ENCODE measurements around the gene LAMA3. TPM values are rescaled to one million over a fixed set of nuclear protein-coding genes. Genes with fewer than 3 reads are reported as not detected.

LAMA3 gene
- total and polyA plus RNA-seq, 2 of the 13 experiments (the other 11 are each of a cell fraction or from before 2014, with no cell fraction given): 0.45 to 2.2 TPM

DNA sequence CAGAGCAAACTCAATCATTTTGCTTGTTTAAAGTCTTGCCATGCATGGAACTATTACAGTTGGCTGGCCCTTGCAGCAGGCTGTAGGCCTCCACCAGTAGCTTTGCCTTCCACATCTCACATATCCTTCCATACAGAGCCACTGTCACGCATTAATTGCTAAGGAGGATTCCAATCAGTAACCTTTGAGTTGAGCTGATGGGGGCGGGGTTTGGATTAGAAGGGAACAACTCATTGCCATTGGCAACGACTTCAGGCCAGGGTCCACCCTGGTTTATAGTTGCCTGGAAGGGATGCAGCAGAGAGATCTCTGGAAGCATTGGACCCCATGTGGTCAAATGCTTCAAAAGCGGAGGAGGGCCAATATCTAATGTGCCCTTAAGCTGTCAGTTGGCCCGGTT lies 262.0 kb downstream of the LAMA3 start (continued):
- no peak for TF ChIP-seq IKZF5 (CRISPR knock-in tag; IDR thresholded peaks at IDR 0.05)
- TF ChIP-seq JUN (CRISPR knock-in tag; IDR thresholded peaks at IDR 0.05): no peak
- no peak for TF ChIP-seq KAT8 (CRISPR knock-in tag; IDR thresholded peaks at IDR 0.05)
- no peak for TF ChIP-seq ZNF773 (CRISPR knock-in tag; IDR thresholded peaks at IDR 0.05; ENCODE audit: borderline replicate concordance)
- no peak for TF ChIP-seq TGIF2 (CRISPR knock-in tag; IDR thresholded peaks at IDR 0.05)

DNA sequence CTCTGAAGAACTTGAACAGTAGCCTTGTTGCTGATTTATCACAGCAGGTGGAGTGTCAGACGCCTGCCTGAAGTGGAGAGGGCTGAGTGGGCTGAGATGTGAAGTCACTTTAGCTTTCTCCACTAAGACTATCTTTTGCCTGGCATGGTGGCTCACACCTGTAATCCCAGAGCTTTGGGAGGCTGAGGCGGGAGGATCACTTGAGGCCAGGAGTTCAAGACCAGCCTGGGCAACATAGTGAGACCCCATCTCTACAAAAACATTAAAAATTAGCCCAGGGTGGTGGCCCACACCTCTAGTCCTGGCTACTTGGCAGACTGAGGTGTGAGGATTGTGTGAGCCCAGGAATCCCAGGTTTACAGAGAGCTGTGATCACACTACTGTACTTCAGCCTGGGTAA lies 264.7 kb downstream of the LAMA3 start:
- ChIA-PET POLR2A (no interaction called here), CTCF (ENCODE audit: low intra/inter-chr PET ratio, low total read pairs) (no interaction called here)
- 76% methylated on average over 2 of the region's 2 CpGs for WGBS (ENCODE audit: low lambda C conversion rate)
- ATAC-seq (no peak), DNase-seq (ENCODE audit: low spot score) (no peak), FAIRE-seq (no peak)
- Histone ChIP-seq H3K27ac (ENCODE audit: extremely low read length, insufficient read depth, low read length) (no peak overlapping the region), H3K4me1 (ENCODE audit: insufficient read depth, low read length) (no peaks in the 10 kb centered on the region), H3K9ac (ENCODE audit: insufficient read depth, low read depth, low read length) (no peak overlapping the region), H3K27me3 (ENCODE audit: control insufficient read depth in 1 of 2, insufficient read depth in 2 of 2, low read length in 2 of 2) (no peaks in the 10 kb centered on the region), H3K36me3 (replicated peaks in 1 of 2; ENCODE audit: control insufficient read depth in 1 of 2, insufficient read depth in 2 of 2, low read length in 2 of 2) (no peaks in the 10 kb centered on the region), H4K20me1 (ENCODE audit: insufficient read depth, low read length) (no peaks in the 10 kb centered on the region), H3K4me2 (ENCODE audit: low read depth, low read length) (no peak overlapping the region), H3K9me3 (ENCODE audit: low read length) (no peaks in the 10 kb centered on the region), H2AFZ (ENCODE audit: low read length) (no peak overlapping the region), H3K79me2 (ENCODE audit: insufficient read depth, low read length) (no peaks in the 10 kb centered on the region), H3K4me3 (replicated peaks in 1 of 3; ENCODE audit: insufficient read depth in 1 of 3, low read depth in 2 of 3, low read length in 3 of 3) (no peak overlapping the region)
- intact Hi-C loops (cut with micrococcal nuclease; ENCODE audit: unreplicated experiment) (no loop called here), in situ Hi-C loops (cut with HindIII; ENCODE audit: extremely low pct_ligation_motif_present, low pct_unique_long_range_greater_than_20kb) (no loop called here)
- no peak for TF ChIP-seq HIVEP1 (CRISPR knock-in tag; IDR thresholded peaks at IDR 0.05)
- BruUV-seq (replicated peaks): no TSS peak

GRCh38 chr18:23956483-23956882 lies 267.2 kb downstream of the LAMA3 start:
- in situ Hi-C loops (cut with HindIII; ENCODE audit: extremely low pct_ligation_motif_present, low pct_unique_long_range_greater_than_20kb) (no loop called here), intact Hi-C loops (cut with micrococcal nuclease; ENCODE audit: unreplicated experiment) (no loop called here)
- POLR2A ChIA-PET: no interaction called here
- no TSS peak for BruUV-seq (replicated peaks)
- Histone ChIP-seq H3K4me3 (replicated peaks in 1 of 3; ENCODE audit: insufficient read depth in 1 of 3, low read depth in 2 of 3, low read length in 3 of 3) (no peak overlapping the region), H3K9me3 (ENCODE audit: low read length) (no peaks in the 10 kb centered on the region), H3K27me3 (ENCODE audit: control insufficient read depth in 1 of 2, insufficient read depth in 2 of 2, low read length in 2 of 2) (no peaks in the 10 kb centered on the region), H3K9ac (ENCODE audit: insufficient read depth, low read depth, low read length) (no peak overlapping the region), H3K4me1 (ENCODE audit: insufficient read depth, low read length) (no peaks in the 10 kb centered on the region), H3K4me2 (ENCODE audit: low read depth, low read length) (no peak overlapping the region), H3K79me2 (ENCODE audit: insufficient read depth, low read length) (no peaks in the 10 kb centered on the region), H3K36me3 (replicated peaks in 1 of 2; ENCODE audit: control insufficient read depth in 1 of 2, insufficient read depth in 2 of 2, low read length in 2 of 2) (no peaks in the 10 kb centered on the region), H4K20me1 (ENCODE audit: insufficient read depth, low read length) (no peaks in the 10 kb centered on the region), H2AFZ (ENCODE audit: low read length) (no peak overlapping the region), H3K27ac (ENCODE audit: extremely low read length, insufficient read depth, low read length) (no peak overlapping the region)
- FAIRE-seq: no peak
- CTCF ChIA-PET (ENCODE audit: low intra/inter-chr PET ratio, low total read pairs): no interaction called here
- no peak for TF ChIP-seq ZNF691 (CRISPR knock-in tag; IDR thresholded peaks at IDR 0.05; ENCODE audit: borderline replicate concordance, low read depth)
- no peak for TF ChIP-seq ZNF282 (IDR thresholded peaks at IDR 0.05; ENCODE audit: partially characterized antibody)
- TF ChIP-seq ZNF230 (CRISPR knock-in tag; IDR thresholded peaks at IDR 0.05): no peak
- TF ChIP-seq, protein P1, sequence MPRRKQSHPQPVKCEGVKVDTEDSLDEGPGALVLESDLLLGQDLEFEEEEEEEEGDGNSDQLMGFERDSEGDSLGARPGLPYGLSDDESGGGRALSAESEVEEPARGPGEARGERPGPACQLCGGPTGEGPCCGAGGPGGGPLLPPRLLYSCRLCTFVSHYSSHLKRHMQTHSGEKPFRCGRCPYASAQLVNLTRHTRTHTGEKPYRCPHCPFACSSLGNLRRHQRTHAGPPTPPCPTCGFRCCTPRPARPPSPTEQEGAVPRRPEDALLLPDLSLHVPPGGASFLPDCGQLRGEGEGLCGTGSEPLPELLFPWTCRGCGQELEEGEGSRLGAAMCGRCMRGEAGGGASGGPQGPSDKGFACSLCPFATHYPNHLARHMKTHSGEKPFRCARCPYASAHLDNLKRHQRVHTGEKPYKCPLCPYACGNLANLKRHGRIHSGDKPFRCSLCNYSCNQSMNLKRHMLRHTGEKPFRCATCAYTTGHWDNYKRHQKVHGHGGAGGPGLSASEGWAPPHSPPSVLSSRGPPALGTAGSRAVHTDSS (CRISPR knock-in tag; conservative IDR thresholded peaks at IDR 0.05): no peak
- no peak for TF ChIP-seq ZBTB26 (CRISPR knock-in tag; IDR thresholded peaks at IDR 0.05; ENCODE audit: borderline replicate concordance)
- TF ChIP-seq ZNF530 (CRISPR knock-in tag; IDR thresholded peaks at IDR 0.05; ENCODE audit: low read depth): no peak
- TF ChIP-seq SRSF4 (IDR thresholded peaks at IDR 0.05; ENCODE audit: low read depth, low read length, poor library complexity, severe bottlenecking): no peak
- 49% methylated on average over 3 of the region's 5 CpGs for WGBS (ENCODE audit: low lambda C conversion rate)
- no peak for ATAC-seq
- DNase-seq (ENCODE audit: low spot score): no peak
